CD4-positive, alpha-beta T cell treated with Interleukin-4 for 1 hour (primary cell): Measurements from ENCODE around the gene MS4A3.
"Not testable (repeated sequence)": the region's sequence is repeated elsewhere in the genome, so short reads cannot be mapped to it uniquely, and the experiment has no call there.

Experiments used
- DNase-seq, 2 donors: peaks; one replicate each; pipeline ENCODE4 v3.0.0-alpha.2; 2020 to 2022

Gene MS4A3

GRCh38 chr11:60095477-60096120 is 39.1 kb downstream of the MS4A3 start:
- no peak for DNase-seq

- DNase-seq: no peak
Observed at GRCh38 chr11:60097189-60097588, 40.7 kb downstream of the MS4A3 start.

GRCh38 chr11:60098508-60098907 is 42.0 kb downstream of the MS4A3 start:
- DNase-seq: no peak

GRCh38 chr11:60100516-60100915 is 44.1 kb downstream of the MS4A3 start:
- no peak for DNase-seq

GRCh38 chr11:60101368-60101767 is 44.9 kb downstream of the MS4A3 start:
- DNase-seq: not testable (repeated sequence)

- not testable (repeated sequence) for DNase-seq
Observed at GRCh38 chr11:60104471-60105115, 48.1 kb downstream of the MS4A3 start.

- not testable (repeated sequence) for DNase-seq
Observed at GRCh38 chr11:60108631-60109030, 52.2 kb downstream of the MS4A3 start.

- no peak for DNase-seq
Observed at GRCh38 chr11:60111793-60112192, 55.3 kb downstream of the MS4A3 start.

- DNase-seq: no peak
Observed at GRCh38 chr11:60116996-60117790, 60.7 kb downstream of the MS4A3 start.

- no peak for DNase-seq
Observed at GRCh38 chr11:60118338-60118737, 61.9 kb downstream of the MS4A3 start.

GRCh38 chr11:60119710-60120109 is 63.2 kb downstream of the MS4A3 start:
- DNase-seq: no peak
